Measurements from ENCODE around the gene CDK11A. TPM values are rescaled to one million over a fixed set of nuclear protein-coding genes. Genes with fewer than 3 reads are reported as not detected.

The CDK11A gene
- polyA plus RNA-seq, 1 donor (not counting 4 experiments of a cell fraction or from before 2014, with no cell fraction given) = 3.5 TPM

DNA sequence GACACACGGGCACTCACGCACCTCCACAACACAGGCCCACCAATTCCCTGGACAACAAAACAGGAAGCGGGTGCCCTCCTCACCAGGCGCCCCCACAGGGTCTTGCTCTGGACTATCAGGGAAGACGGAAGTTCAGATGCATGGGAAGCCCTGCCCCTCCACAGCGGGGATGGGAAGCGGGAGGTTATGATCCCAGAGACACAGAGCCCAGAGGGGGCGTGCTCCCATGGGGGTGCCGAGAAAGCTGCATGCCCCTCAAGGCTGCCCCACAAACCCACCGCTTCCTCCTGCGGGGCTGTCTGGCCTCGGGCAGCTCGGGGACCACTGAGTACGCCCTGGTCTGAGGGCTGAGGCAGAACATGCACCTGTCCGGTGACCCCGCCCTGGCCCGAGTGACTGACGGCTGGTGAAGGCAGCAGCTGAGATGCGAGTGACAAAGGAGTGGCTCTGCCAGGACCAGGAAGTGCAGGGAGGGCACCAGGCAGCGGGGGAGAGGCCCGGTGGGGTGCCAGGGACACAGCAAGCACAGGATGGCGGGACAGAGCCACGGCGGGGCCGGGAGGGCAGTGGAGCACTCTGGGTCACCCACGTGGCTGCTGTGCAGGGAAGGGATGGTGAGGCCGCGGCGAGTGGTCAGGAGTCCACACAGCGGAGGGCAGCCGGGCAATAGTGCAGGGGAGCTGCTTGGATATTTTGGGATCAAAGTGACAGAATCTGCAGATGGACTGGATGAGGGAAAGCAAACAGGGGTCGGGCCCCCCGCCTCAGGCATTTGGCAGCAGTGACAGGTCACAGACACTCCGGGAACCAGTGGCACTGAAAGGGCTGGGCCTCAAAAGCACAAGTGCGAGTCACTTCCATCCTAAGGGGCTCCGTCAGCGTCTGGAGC, 35.5 kb upstream of the CDK11A start:
- Histone ChIP-seq H3K4me1 (ENCODE audit: control insufficient read depth, extremely low read depth, insufficient read depth, low read length) (peaks cover 8% of the 10 kb centered on the region), H2AFZ (ENCODE audit: control insufficient read depth, low read length) (no peak overlapping the region), H3K9me1 (ENCODE audit: control insufficient read depth, extremely low read depth, insufficient read depth, low read length) (no peaks in the 10 kb centered on the region), H3K4me2 (ENCODE audit: control insufficient read depth, extremely low read depth, insufficient read depth, low read depth, low read length) (no peak overlapping the region), H3K9me3 (ENCODE audit: control insufficient read depth, low read depth, low read length) (no peaks in the 10 kb centered on the region), H3K27me3 (ENCODE audit: control insufficient read depth, extremely low read depth, insufficient read depth, low read length) (no peaks in the 10 kb centered on the region), H3K4me3 (ENCODE audit: control insufficient read depth in 2 of 3, extremely low read depth in 1 of 3, insufficient read depth in 2 of 3, low read depth in 1 of 3, low read length in 3 of 3) (no peak overlapping the region), H3K79me2 (ENCODE audit: control insufficient read depth, insufficient read depth, low read length) (peaks cover 41% of the 10 kb centered on the region), H3K36me3 (ENCODE audit: control insufficient read depth in 2 of 2, extremely low read depth in 1 of 2, insufficient read depth in 2 of 2, low read length in 2 of 2) (peaks cover 34 to 36% of the 10 kb centered on the region in 2 experiments), H3K27ac (ENCODE audit: control insufficient read depth, insufficient read depth, low read length) (no peak overlapping the region), H3K9ac (ENCODE audit: control insufficient read depth, extremely low read depth, insufficient read depth, low read length) (no peak overlapping the region), H4K20me1 (ENCODE audit: control insufficient read depth, extremely low read depth, insufficient read depth, low read length) (peaks cover 7% of the 10 kb centered on the region)
- DNase-seq (ENCODE audit: low read depth, low spot score) (no peak), FAIRE-seq (no peak)
- TF ChIP-seq, protein P1, sequence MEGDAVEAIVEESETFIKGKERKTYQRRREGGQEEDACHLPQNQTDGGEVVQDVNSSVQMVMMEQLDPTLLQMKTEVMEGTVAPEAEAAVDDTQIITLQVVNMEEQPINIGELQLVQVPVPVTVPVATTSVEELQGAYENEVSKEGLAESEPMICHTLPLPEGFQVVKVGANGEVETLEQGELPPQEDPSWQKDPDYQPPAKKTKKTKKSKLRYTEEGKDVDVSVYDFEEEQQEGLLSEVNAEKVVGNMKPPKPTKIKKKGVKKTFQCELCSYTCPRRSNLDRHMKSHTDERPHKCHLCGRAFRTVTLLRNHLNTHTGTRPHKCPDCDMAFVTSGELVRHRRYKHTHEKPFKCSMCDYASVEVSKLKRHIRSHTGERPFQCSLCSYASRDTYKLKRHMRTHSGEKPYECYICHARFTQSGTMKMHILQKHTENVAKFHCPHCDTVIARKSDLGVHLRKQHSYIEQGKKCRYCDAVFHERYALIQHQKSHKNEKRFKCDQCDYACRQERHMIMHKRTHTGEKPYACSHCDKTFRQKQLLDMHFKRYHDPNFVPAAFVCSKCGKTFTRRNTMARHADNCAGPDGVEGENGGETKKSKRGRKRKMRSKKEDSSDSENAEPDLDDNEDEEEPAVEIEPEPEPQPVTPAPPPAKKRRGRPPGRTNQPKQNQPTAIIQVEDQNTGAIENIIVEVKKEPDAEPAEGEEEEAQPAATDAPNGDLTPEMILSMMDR (optimal IDR thresholded peaks at IDR 0.05 in 1 of 3, IDR thresholded peaks at IDR 0.05 in 1 of 3, conservative IDR thresholded peaks at IDR 0.05 in 1 of 3; ENCODE audit: extremely low read depth in 1 of 3, insufficient read depth in 2 of 3, low read length in 3 of 3) = no peak
- TF ChIP-seq EZH2 (IDR thresholded peaks at IDR 0.05; ENCODE audit: low read length) = no peak
- dilution Hi-C loops (cut with MboI; ENCODE audit: extremely low pct_ligation_motif_present, low sequenced_read_pairs) = no loop called here

DNA sequence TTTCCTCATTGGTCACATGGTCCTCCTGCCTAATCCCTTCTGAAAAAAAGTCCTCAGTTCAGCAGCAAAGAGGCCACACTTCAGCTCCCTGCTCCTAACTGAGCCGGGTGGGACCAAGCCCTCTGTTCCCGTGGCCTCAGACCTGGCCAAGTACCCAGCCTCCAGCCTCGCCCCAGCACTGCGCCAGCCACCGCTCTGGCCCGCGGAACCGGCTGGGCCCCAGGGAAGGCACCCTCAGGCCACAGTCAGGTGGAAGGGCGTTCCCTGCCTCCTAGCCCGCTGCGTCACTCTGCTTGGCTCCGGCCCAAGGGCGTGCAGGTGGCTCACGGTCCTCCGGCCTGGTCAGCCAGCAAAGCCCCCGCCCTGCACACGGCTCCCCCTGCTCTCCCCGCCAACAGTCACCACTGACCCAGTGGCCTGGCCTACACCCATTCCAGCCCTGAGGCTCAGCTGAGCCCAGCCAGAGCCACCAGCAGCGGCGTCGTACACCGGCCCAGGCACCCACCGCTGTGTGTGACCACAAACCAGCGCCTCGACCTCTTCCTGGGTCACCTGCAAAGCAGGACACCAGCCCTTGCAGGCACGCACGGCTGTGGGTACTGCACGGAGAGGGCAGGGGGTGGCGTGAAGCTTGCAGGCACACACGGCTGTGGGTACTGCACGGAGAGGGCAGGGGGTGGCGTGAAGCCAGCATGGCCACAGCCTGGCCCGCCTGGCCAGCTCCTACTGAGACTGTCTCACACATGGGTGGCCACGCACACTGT, 34.7 kb upstream of the CDK11A start:
- dilution Hi-C loops (cut with MboI; ENCODE audit: extremely low pct_ligation_motif_present, low sequenced_read_pairs) = no loop called here
- FAIRE-seq (no peak), DNase-seq (ENCODE audit: low read depth, low spot score) (no peak)
- no peak overlapping the region for H3K4me3 ChIP-seq (ENCODE audit: control insufficient read depth in 2 of 3, extremely low read depth in 1 of 3, insufficient read depth in 2 of 3, low read depth in 1 of 3, low read length in 3 of 3)
- H3K79me2 ChIP-seq (ENCODE audit: control insufficient read depth, insufficient read depth, low read length) = peaks cover 34% of the 10 kb centered on the region
- H3K4me1 ChIP-seq (ENCODE audit: control insufficient read depth, extremely low read depth, insufficient read depth, low read length) = peaks cover 8% of the 10 kb centered on the region
- TF ChIP-seq, protein P1 (optimal IDR thresholded peaks at IDR 0.05 in 1 of 3, IDR thresholded peaks at IDR 0.05 in 1 of 3, conservative IDR thresholded peaks at IDR 0.05 in 1 of 3; ENCODE audit: extremely low read depth in 1 of 3, insufficient read depth in 2 of 3, low read length in 3 of 3) = no peak
- TF ChIP-seq EZH2 (IDR thresholded peaks at IDR 0.05; ENCODE audit: low read length) = no peak
- H3K27ac ChIP-seq (ENCODE audit: control insufficient read depth, insufficient read depth, low read length) = peak overlapping the region; percentile 49
- peaks cover 37 to 40% of the 10 kb centered on the region in 2 experiments for H3K36me3 ChIP-seq (ENCODE audit: control insufficient read depth in 2 of 2, extremely low read depth in 1 of 2, insufficient read depth in 2 of 2, low read length in 2 of 2)
- H3K9me3 ChIP-seq (ENCODE audit: control insufficient read depth, low read depth, low read length) = no peaks in the 10 kb centered on the region
- H3K9ac ChIP-seq (ENCODE audit: control insufficient read depth, extremely low read depth, insufficient read depth, low read length) = peak overlapping the region; percentile 58
- H3K4me2 ChIP-seq (ENCODE audit: control insufficient read depth, extremely low read depth, insufficient read depth, low read depth, low read length) = peak overlapping the region; percentile 16
- no peak overlapping the region for H2AFZ ChIP-seq (ENCODE audit: control insufficient read depth, low read length)
- no peaks in the 10 kb centered on the region for H3K9me1 ChIP-seq (ENCODE audit: control insufficient read depth, extremely low read depth, insufficient read depth, low read length)
- no peaks in the 10 kb centered on the region for H3K27me3 ChIP-seq (ENCODE audit: control insufficient read depth, extremely low read depth, insufficient read depth, low read length)
- peaks cover 7% of the 10 kb centered on the region for H4K20me1 ChIP-seq (ENCODE audit: control insufficient read depth, extremely low read depth, insufficient read depth, low read length)
